Panc1 (cell line): ENCODE measurements around the gene FOXP2. TPM values are rescaled to one million over a fixed set of nuclear protein-coding genes. Genes with fewer than 3 reads are reported as not detected.

Experiments used
- ATAC-seq: fragments of 200-7000 bp; cut with Tn5 transposase; 2 replicates; pipeline ENCODE4 v1.9.1; 2020; ENCODE audit warnings: mild to moderate bottlenecking, moderate library complexity
- BruUV-seq: library from RNA; stranded (reverse); fragments of 400-500 nt; replicated peaks from 2 replicates; lab custom pipeline; 2021; lab: Mats Ljungman, UMichigan
- CTCF ChIA-PET: fragments of 300-600 bp; sonication (Branson Sonifier 250); formaldehyde crosslinking; loops from one replicate; lab custom pipeline; 2022; ENCODE audit warnings: antibody characterized with exemption; lab: Charles Lee
- POLR2A ChIA-PET: fragments of 300-600 bp; sonication (Branson Sonifier 250); formaldehyde crosslinking; loops from one replicate; lab custom pipeline; 2022; ENCODE audit warnings: antibody characterized with exemption; lab: Charles Lee
- DNase-seq: peaks from one replicate; pipeline ENCODE4 v3.0.0-alpha.2; 2010; ENCODE audit warnings: low read depth, low spot score
- H3K27ac ChIP-seq: 2 replicates; pipeline ENCODE4 v1.5.1; 2011; ENCODE audit warnings: mild to moderate bottlenecking, low read length, inconsistent platforms
- H3K27me3 ChIP-seq: fragments of 200-500 bp; sonication (Bioruptor generic); 2 replicates; pipeline ENCODE4 v1.6.0; 2014; ENCODE audit warnings: low read length, inconsistent platforms; ENCODE audit not compliant: control insufficient read depth, insufficient read depth
- H3K36me3 ChIP-seq: fragments of 200-500 bp; sonication (Bioruptor generic); 2 replicates; pipeline ENCODE4 v1.5.1; 2014; ENCODE audit warnings: inconsistent platforms, mild to moderate bottlenecking, low read length, moderate library complexity; ENCODE audit not compliant: control insufficient read depth, insufficient read depth
- H3K4me1 ChIP-seq: 2 replicates; pipeline ENCODE4 v1.5.1; 2011; ENCODE audit warnings: inconsistent platforms, mild to moderate bottlenecking, low read length, moderate library complexity; ENCODE audit not compliant: control insufficient read depth, insufficient read depth
- H3K4me3 ChIP-seq, 2 experiments: 2 replicates each; pipeline ENCODE4 v1.5.1; 2011 to 2012; ENCODE audit warnings: low read depth in 2 of 2, low read length in 2 of 2, mild to moderate bottlenecking in 2 of 2, inconsistent platforms in 1 of 2, moderate library complexity in 1 of 2
- H3K9me3 ChIP-seq: fragments of 200-500 bp; sonication (Bioruptor generic); 2 replicates; pipeline ENCODE4 v1.5.1; 2014; ENCODE audit warnings: low read depth, mild to moderate bottlenecking, inconsistent platforms, low read length, moderate library complexity; ENCODE audit not compliant: control insufficient read depth, insufficient read depth
- POLR2AphosphoS5 ChIP-seq: IDR thresholded peaks from 2 replicates; pipeline ENCODE4 v1.6.1; 2012; ENCODE audit warnings: mild to moderate bottlenecking, low read depth, low read length, moderate library complexity
- SIN3A ChIP-seq: IDR thresholded peaks from 2 replicates; pipeline ENCODE4 v1.6.1; 2012; ENCODE audit warnings: low read depth, mild to moderate bottlenecking, low read length, moderate library complexity, borderline replicate concordance; ENCODE audit not compliant: insufficient read depth
- TCF7L2 ChIP-seq: IDR thresholded peaks from 2 replicates; pipeline ENCODE4 v1.6.1; 2011; ENCODE audit warnings: mild to moderate bottlenecking, low read depth, low read length, inconsistent platforms
- in situ Hi-C: cut with HindIII; loops from 2 replicates; pipeline ENCODE4 v1.10.0; 2016; ENCODE audit warnings: low sequenced_read_pairs, low pct_unique_long_range_greater_than_20kb
- intact Hi-C: fragments of 100-400 bp; cut with micrococcal nuclease; formaldehyde crosslinking; loops from one replicate; pipeline ENCODE4 v1.10.0; 2022; ENCODE audit not compliant: unreplicated experiment
- total RNA-seq: library from RNA; stranded (reverse); gene quantifications from one replicate; pipeline ENCODE4 v1.2.1, GENCODE V29; 2021; ENCODE audit not compliant: unreplicated experiment
- TF ChIP-seq, protein P1 (sequence below): fragments of 450-650 bp; IDR thresholded peaks from 2 replicates; pipeline ENCODE4 v1.5.1; 2017; ENCODE audit warnings: mild to moderate bottlenecking
- TF ChIP-seq, protein P2 (sequence below), 2 experiments: IDR thresholded peaks; 2 replicates each; pipeline ENCODE4 v1.6.1; 2011 to 2012; ENCODE audit warnings: low read depth in 2 of 2, control low read depth in 1 of 2, low read length in 1 of 2, mild to moderate bottlenecking in 1 of 2, moderate library complexity in 1 of 2; ENCODE audit not compliant: insufficient read depth in 1 of 2

FOXP2 gene
- total RNA-seq, 1 experiment from 2014 or later, result 0.54 TPM

DNA sequence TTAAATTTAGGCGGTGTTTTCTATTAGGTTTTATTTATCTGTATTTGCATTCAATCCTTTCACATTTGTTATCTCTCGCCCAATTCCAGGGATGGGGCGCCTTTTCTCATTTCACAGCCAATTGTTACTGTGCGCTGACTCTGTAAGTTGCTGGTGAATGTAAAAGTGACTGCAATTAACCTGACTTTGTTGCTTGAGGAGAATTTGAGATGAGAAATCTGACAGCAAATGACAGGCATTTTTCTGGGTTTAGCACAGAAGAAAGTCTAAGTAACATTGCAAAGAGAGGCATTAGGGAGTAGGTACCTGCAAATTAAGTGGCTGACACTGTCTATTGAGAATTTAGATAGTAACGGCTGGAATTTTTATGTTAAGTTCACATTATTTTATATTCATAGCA lies 16.6 kb downstream of the FOXP2 start:
- CTCF ChIA-PET, result no interaction called here
- Histone ChIP-seq H3K4me1 (no peaks in the 10 kb centered on the region; the same call in 1 of the 2 replicates), H3K4me3 (no peak overlapping the region), H3K36me3 (no peaks in the 10 kb centered on the region; the same call in 1 of the 2 replicates), H3K27ac (no peak overlapping the region), H3K9me3 (no peaks in the 10 kb centered on the region), H3K27me3 (no peaks in the 10 kb centered on the region)
- TF ChIP-seq, protein P1, sequence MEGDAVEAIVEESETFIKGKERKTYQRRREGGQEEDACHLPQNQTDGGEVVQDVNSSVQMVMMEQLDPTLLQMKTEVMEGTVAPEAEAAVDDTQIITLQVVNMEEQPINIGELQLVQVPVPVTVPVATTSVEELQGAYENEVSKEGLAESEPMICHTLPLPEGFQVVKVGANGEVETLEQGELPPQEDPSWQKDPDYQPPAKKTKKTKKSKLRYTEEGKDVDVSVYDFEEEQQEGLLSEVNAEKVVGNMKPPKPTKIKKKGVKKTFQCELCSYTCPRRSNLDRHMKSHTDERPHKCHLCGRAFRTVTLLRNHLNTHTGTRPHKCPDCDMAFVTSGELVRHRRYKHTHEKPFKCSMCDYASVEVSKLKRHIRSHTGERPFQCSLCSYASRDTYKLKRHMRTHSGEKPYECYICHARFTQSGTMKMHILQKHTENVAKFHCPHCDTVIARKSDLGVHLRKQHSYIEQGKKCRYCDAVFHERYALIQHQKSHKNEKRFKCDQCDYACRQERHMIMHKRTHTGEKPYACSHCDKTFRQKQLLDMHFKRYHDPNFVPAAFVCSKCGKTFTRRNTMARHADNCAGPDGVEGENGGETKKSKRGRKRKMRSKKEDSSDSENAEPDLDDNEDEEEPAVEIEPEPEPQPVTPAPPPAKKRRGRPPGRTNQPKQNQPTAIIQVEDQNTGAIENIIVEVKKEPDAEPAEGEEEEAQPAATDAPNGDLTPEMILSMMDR, result no peak
- TF ChIP-seq POLR2AphosphoS5 (no peak), TCF7L2 (no peak), SIN3A (no peak)
- TF ChIP-seq, protein P2, sequence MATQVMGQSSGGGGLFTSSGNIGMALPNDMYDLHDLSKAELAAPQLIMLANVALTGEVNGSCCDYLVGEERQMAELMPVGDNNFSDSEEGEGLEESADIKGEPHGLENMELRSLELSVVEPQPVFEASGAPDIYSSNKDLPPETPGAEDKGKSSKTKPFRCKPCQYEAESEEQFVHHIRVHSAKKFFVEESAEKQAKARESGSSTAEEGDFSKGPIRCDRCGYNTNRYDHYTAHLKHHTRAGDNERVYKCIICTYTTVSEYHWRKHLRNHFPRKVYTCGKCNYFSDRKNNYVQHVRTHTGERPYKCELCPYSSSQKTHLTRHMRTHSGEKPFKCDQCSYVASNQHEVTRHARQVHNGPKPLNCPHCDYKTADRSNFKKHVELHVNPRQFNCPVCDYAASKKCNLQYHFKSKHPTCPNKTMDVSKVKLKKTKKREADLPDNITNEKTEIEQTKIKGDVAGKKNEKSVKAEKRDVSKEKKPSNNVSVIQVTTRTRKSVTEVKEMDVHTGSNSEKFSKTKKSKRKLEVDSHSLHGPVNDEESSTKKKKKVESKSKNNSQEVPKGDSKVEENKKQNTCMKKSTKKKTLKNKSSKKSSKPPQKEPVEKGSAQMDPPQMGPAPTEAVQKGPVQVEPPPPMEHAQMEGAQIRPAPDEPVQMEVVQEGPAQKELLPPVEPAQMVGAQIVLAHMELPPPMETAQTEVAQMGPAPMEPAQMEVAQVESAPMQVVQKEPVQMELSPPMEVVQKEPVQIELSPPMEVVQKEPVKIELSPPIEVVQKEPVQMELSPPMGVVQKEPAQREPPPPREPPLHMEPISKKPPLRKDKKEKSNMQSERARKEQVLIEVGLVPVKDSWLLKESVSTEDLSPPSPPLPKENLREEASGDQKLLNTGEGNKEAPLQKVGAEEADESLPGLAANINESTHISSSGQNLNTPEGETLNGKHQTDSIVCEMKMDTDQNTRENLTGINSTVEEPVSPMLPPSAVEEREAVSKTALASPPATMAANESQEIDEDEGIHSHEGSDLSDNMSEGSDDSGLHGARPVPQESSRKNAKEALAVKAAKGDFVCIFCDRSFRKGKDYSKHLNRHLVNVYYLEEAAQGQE (IDR thresholded peaks at IDR 0.05; ENCODE audit: insufficient read depth in 1 of 2, low read depth in 2 of 2, low read length in 1 of 2), result no peak
- in situ Hi-C loops (no loop called here), intact Hi-C loops (no loop called here)
- POLR2A ChIA-PET, result interaction anchor here (0.5 to 0.6 kb wide), 2 partner anchors 38 to 555 kb away, joined by 3 to 4 read pairs; no protein-coding TSS in a partner anchor
- no TSS peak for BruUV-seq
- DNase-seq, result no peak
- no peak for ATAC-seq

DNA sequence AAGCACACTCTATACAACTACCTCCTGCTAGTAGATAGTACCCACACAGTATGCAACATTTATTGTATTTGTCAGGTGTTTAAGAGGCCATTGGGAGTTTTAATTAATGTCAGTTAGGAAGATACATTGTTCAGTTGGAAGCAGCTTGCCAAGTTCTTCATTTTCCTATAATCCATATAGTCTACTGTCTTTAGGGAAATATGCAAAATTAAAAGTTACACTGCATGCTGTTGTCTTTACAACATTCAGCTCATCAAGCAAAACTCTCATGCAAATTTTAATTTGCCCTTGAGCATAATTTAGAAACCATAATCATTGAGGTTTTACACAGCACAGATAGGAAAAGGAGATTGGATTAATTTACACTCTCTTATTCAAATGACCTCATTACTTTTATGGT lies 17.4 kb downstream of the FOXP2 start:
- Histone ChIP-seq H3K27me3 (no peaks in the 10 kb centered on the region), H3K9me3 (no peaks in the 10 kb centered on the region), H3K36me3 (no peaks in the 10 kb centered on the region; the same call in 1 of the 2 replicates), H3K4me3 (no peak overlapping the region), H3K4me1 (no peaks in the 10 kb centered on the region; the same call in 1 of the 2 replicates), H3K27ac (no peak overlapping the region)
- intact Hi-C loops, result no loop called here
- CTCF ChIA-PET, result no interaction called here
- ATAC-seq (no peak), DNase-seq (no peak)
- BruUV-seq, result no TSS peak
- POLR2A ChIA-PET, result interaction anchor here (0.6 kb wide), 2 partner anchors 37 to 111 kb away, joined by 3 read pairs; no protein-coding TSS in a partner anchor
- in situ Hi-C loops, result no loop called here
- TF ChIP-seq, protein P1, result no peak
